Calu3 (cell line): ENCODE results near the gene ENPP3. TPM values are rescaled to one million over a fixed set of nuclear protein-coding genes. Genes with fewer than 3 reads are reported as not detected.

Experiments
- BruUV-seq: library from RNA; stranded (reverse); fragments of 400-500 nt; replicated peaks from 2 replicates; lab custom pipeline; 2021; lab: Mats Ljungman, UMichigan
- CTCF ChIA-PET: fragments of 300-600 bp; sonication (Branson Sonifier 250); formaldehyde crosslinking; loops from one replicate; lab custom pipeline; 2022; ENCODE audit warnings: antibody characterized with exemption; lab: Charles Lee
- DNase-seq: peaks from one replicate; pipeline ENCODE4 v3.0.0; 2022
- H3K27ac Mint-ChIP-seq: one replicate; pipeline ENCODE4 v1.8.0; 2022; ENCODE audit warnings: mixed read lengths; ENCODE audit not compliant: unreplicated experiment
- H3K27me3 Mint-ChIP-seq: one replicate; pipeline ENCODE4 v1.8.0; 2022; ENCODE audit warnings: mixed read lengths; ENCODE audit not compliant: unreplicated experiment
- H3K36me3 Mint-ChIP-seq: one replicate; pipeline ENCODE4 v1.8.0; 2022; ENCODE audit warnings: mild to moderate bottlenecking, moderate library complexity, mixed read lengths; ENCODE audit not compliant: insufficient read depth, unreplicated experiment
- H3K4me1 Mint-ChIP-seq: one replicate; pipeline ENCODE4 v1.8.0; 2022; ENCODE audit warnings: mild to moderate bottlenecking, low read depth, mixed read lengths; ENCODE audit not compliant: unreplicated experiment
- H3K4me3 Mint-ChIP-seq: one replicate; pipeline ENCODE4 v1.8.0; 2022; ENCODE audit warnings: mild to moderate bottlenecking, low read depth, moderate library complexity, mixed read lengths; ENCODE audit not compliant: unreplicated experiment
- H3K9me3 Mint-ChIP-seq: one replicate; pipeline ENCODE4 v1.8.0; 2022; ENCODE audit warnings: low read depth, mixed read lengths; ENCODE audit not compliant: unreplicated experiment
- CTCF ChIP-seq: fragments of 200-600 bp; IDR thresholded peaks from one replicate; pipeline ENCODE4 v1.8.0; 2022; ENCODE audit warnings: antibody characterized with exemption; ENCODE audit not compliant: unreplicated experiment
- intact Hi-C: fragments of 100-400 bp; cut with micrococcal nuclease; formaldehyde crosslinking; loops from one replicate; pipeline ENCODE4 v1.10.0; 2022; ENCODE audit not compliant: unreplicated experiment
- total RNA-seq: library from RNA; stranded (reverse); gene quantifications from 2 replicates; pipeline ENCODE4 v1.2.3, GENCODE V29; 2022

Gene ENPP3
- total RNA-seq, 1 experiment from 2014 or later: not detected

GRCh38 chr6:131780600-131780999 is 143.5 kb downstream of the ENPP3 start:
- intact Hi-C loops: loop anchor here (10.0 kb wide), 2 partner anchors 86 to 484 kb away; no protein-coding TSS in a partner anchor
- DNase-seq: no peak
- Mint-ChIP-seq H3K9me3 (no peaks in the 10 kb centered on the region), H3K36me3 (no peaks in the 10 kb centered on the region), H3K27ac (no peak overlapping the region), H3K4me3 (no peak overlapping the region), H3K4me1 (no peaks in the 10 kb centered on the region), H3K27me3 (peaks cover 34% of the 10 kb centered on the region)
- no TSS peak for BruUV-seq
- CTCF ChIA-PET: interaction anchor here (1.1 kb wide), 1 partner anchor 130 kb away, joined by 3 read pairs; no protein-coding TSS in a partner anchor
- TF ChIP-seq CTCF: no peak

DNA sequence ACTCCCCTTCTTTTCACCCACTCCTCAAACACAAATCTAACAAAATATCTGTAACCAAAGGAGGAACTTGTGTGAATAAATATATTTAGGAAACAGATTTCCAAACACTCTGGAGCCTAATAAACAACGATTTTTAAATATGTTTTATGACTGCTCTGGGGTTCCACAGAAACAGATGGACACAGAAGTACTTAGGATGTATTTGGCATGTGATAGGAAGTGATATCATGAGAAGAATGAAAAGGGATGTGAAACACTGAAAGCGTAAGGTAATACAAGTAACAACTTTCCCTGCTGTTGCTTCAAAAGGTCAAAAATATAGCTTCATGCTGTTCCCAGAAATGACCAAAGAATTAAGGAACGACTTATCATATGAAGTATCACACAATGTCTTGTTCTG is 144.6 kb downstream of the ENPP3 start:
- no TSS peak for BruUV-seq
- no peak for DNase-seq
- H3K4me3 Mint-ChIP-seq: no peak overlapping the region
- no peaks in the 10 kb centered on the region for H3K36me3 Mint-ChIP-seq
- H3K27me3 Mint-ChIP-seq: peaks cover 36% of the 10 kb centered on the region
- no peaks in the 10 kb centered on the region for H3K9me3 Mint-ChIP-seq
- no peak overlapping the region for H3K27ac Mint-ChIP-seq
- intact Hi-C loops: loop anchor here (1.0 to 10.0 kb wide), 3 partner anchors 87 to 483 kb away; no protein-coding TSS in a partner anchor
- H3K4me1 Mint-ChIP-seq: no peaks in the 10 kb centered on the region
- no peak for TF ChIP-seq CTCF
- CTCF ChIA-PET: interaction anchor here (1.5 kb wide), 1 partner anchor 129 kb away, joined by 38 read pairs; no protein-coding TSS in a partner anchor

DNA sequence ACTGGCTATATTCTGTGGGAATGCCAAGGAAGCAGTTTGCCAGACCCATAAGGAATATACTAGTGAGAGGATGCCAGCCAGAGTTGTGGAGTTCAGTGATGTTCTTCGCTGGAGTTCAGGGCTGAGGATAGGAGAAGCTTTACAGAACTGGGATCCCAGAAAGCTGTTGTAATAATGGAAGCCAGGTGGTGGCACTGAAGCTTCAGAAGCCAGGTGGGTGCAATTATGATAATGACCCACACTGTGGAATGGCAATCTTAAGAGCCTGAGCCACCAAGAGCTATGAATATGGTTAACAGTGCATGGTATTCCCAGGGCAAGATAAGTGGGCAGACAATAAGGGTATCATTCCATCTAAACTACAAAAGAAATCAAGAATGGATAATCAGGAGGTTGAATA is 145.7 kb downstream of the ENPP3 start:
- H3K9me3 Mint-ChIP-seq: no peaks in the 10 kb centered on the region
- peak; percentile 31 for TF ChIP-seq CTCF
- BruUV-seq: no TSS peak
- no peak overlapping the region for H3K4me3 Mint-ChIP-seq
- CTCF ChIA-PET: interaction anchor here (0.6 to 1.5 kb wide), 5 partner anchors 9 to 133 kb away, joined by 3 to 38 read pairs (median 4); no protein-coding TSS in a partner anchor
- H3K27ac Mint-ChIP-seq: no peak overlapping the region
- peak; percentile 43 for DNase-seq
- H3K4me1 Mint-ChIP-seq: no peaks in the 10 kb centered on the region
- no peaks in the 10 kb centered on the region for H3K36me3 Mint-ChIP-seq
- peaks cover 36% of the 10 kb centered on the region for H3K27me3 Mint-ChIP-seq
- intact Hi-C loops: loop anchor here (1.0 to 10.0 kb wide), 3 partner anchors 88 to 482 kb away; no protein-coding TSS in a partner anchor

- H3K9me3 Mint-ChIP-seq: no peaks in the 10 kb centered on the region
- CTCF ChIA-PET: no interaction called here
Observed at GRCh38 chr6:131784561-131784960, 147.5 kb downstream of the ENPP3 start.

More at GRCh38 chr6:131784561-131784960, 147.5 kb downstream of the ENPP3 start:
- Mint-ChIP-seq H3K4me1 (no peaks in the 10 kb centered on the region), H3K27ac (no peak overlapping the region), H3K36me3 (no peaks in the 10 kb centered on the region), H3K4me3 (no peak overlapping the region), H3K27me3 (peaks cover 36% of the 10 kb centered on the region)
- intact Hi-C loops: loop anchor here (10.0 kb wide), 2 partner anchors 90 to 480 kb away; no protein-coding TSS in a partner anchor
- TF ChIP-seq CTCF: no peak
- DNase-seq: no peak
- BruUV-seq: no TSS peak
